Measurements from ENCODE around the gene CERS5.

CERS5 gene, protein sequence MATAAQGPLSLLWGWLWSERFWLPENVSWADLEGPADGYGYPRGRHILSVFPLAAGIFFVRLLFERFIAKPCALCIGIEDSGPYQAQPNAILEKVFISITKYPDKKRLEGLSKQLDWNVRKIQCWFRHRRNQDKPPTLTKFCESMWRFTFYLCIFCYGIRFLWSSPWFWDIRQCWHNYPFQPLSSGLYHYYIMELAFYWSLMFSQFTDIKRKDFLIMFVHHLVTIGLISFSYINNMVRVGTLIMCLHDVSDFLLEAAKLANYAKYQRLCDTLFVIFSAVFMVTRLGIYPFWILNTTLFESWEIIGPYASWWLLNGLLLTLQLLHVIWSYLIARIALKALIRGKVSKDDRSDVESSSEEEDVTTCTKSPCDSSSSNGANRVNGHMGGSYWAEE

DNA sequence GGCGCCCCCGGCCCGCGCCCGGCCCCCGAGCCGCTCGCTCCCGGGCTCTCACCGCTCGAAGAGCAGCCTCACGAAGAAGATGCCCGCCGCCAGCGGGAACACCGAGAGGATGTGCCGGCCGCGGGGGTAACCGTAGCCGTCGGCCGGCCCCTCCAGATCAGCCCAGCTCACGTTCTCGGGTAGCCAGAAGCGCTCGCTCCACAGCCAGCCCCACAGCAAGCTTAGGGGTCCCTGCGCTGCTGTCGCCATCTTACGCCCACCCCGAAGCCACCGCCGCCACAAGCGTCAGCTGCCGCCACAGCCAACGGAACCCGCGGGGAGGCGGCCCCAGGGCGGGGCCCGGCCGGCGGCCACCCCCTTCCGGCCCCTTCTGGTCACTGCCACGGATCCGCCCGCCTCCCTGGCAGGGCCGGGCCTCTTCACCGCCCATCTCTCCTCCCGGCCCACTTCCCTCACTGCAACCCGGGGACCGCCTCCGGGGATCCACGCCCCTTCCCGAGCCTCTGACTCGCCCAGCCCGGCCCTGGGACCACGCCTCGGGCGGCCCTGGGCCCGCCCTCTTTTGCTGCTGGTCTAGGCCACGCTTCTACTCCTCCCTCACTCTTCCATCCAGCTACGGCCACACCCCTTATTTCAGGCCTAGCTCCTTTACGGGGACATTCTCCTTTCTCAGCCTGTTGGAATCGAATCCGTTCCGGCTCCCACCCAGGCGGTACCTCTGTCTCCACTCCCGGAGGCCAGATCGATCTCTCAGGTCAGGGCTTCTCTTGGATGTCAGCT lies at the start of gene CERS5:
Gene CERS5, minus strand, starts transcription at position 321 of the 780 bp plus-strand sequence. Its CDS starts 72 bp downstream, at position 249.
- peaks cover 0 to 18% (median 14%) of the 10 kb centered on the region in 5 donors for H3K4me1 ChIP-seq (ENCODE audit: control insufficient read depth in 5 of 5, insufficient read depth in 5 of 5, low read length in 5 of 5)
- H3K4me3 ChIP-seq (ENCODE audit: low read depth in 1 of 5, low read length in 5 of 5) = peak within 1 kb of the TSS; percentile 84 to 92 (median 84)
- H3K36me3 ChIP-seq (ENCODE audit: control insufficient read depth in 5 of 5, insufficient read depth in 5 of 5, low read length in 5 of 5) = no peaks in the 10 kb centered on the region
- peak within 1 kb of the TSS; percentile 68 to 88 (median 75) for H3K9ac ChIP-seq (ENCODE audit: low read length in 5 of 5)
- no peaks in the 10 kb centered on the region for H3K27me3 ChIP-seq (ENCODE audit: control insufficient read depth in 5 of 5, insufficient read depth in 4 of 5, low read length in 5 of 5)
- H3K9me3 ChIP-seq (ENCODE audit: control insufficient read depth in 5 of 5, low read length in 5 of 5) = peaks cover 0 to 7% (median 0%) of the 10 kb centered on the region in 5 donors
- H3K27ac ChIP-seq (ENCODE audit: low read depth, low read length) = peak within 1 kb of the TSS; percentile 72

DNA sequence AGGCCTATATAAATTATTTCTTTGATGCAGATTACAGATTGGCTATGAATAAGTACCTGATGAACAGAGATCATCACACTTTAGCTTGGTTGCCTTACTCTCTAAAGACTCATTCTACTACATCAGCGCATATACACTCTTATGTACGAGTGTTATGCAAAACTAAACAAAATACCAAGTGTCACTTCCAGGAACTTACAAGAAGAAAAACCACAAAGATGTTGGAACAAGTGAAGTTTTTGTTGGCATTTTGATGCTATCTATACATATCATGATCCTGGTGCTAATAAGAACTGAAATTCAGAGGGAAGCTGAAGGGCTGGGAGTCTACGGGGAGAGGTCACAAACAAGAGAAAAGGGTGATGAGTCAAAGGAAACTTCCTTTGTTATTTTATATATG lies 47.9 kb upstream of the CERS5 start:
- no peak overlapping the region for H3K4me3 ChIP-seq (ENCODE audit: low read depth in 1 of 5, low read length in 5 of 5)
- H3K27ac ChIP-seq (ENCODE audit: low read depth, low read length) = peak overlapping the region; percentile 75
- peaks cover 0 to 20% (median 3%) of the 10 kb centered on the region in 5 donors for H3K36me3 ChIP-seq (ENCODE audit: control insufficient read depth in 5 of 5, insufficient read depth in 5 of 5, low read length in 5 of 5)
- H3K4me1 ChIP-seq (ENCODE audit: control insufficient read depth in 5 of 5, insufficient read depth in 5 of 5, low read length in 5 of 5) = peaks cover 2 to 70% (median 54%) of the 10 kb centered on the region in 5 donors
- no peaks in the 10 kb centered on the region for H3K9me3 ChIP-seq (ENCODE audit: control insufficient read depth in 5 of 5, low read length in 5 of 5)
- H3K27me3 ChIP-seq (ENCODE audit: control insufficient read depth in 5 of 5, insufficient read depth in 4 of 5, low read length in 5 of 5) = no peaks in the 10 kb centered on the region
- no peak overlapping the region for H3K9ac ChIP-seq (ENCODE audit: low read length in 5 of 5)

DNA sequence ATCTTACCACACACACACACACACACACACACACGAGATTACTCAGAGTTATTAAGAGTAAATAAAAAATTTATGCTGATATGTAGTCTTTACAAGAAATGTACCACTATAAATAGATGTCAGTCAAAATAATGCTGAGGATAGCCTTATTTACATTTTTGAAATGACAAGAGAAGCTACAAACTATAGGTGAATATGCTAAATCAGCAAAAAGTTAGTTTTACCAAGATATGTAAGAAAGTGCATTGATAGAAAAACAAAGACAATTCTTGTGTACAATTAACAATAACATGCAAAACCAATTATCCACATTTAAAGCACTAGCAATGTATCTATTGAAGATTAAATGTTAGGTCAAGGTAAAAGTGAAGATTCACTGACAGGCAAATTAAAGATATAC lies 46.8 kb upstream of the CERS5 start:
- Histone ChIP-seq H3K4me1 (ENCODE audit: control insufficient read depth in 5 of 5, insufficient read depth in 5 of 5, low read length in 5 of 5) (peaks cover 2 to 65% (median 50%) of the 10 kb centered on the region in 5 donors), H3K9me3 (ENCODE audit: control insufficient read depth in 5 of 5, low read length in 5 of 5) (no peaks in the 10 kb centered on the region), H3K27ac (ENCODE audit: low read depth, low read length) (peak overlapping the region; percentile 75), H3K27me3 (ENCODE audit: control insufficient read depth in 5 of 5, insufficient read depth in 4 of 5, low read length in 5 of 5) (no peaks in the 10 kb centered on the region), H3K36me3 (ENCODE audit: control insufficient read depth in 5 of 5, insufficient read depth in 5 of 5, low read length in 5 of 5) (peaks cover 0 to 20% (median 4%) of the 10 kb centered on the region in 5 donors), H3K4me3 (ENCODE audit: low read depth in 1 of 5, low read length in 5 of 5) (no peak overlapping the region), H3K9ac (ENCODE audit: low read length in 5 of 5) (peak overlapping the region in 3 of 5 donors; percentile 25 to 45 (median 40))

DNA sequence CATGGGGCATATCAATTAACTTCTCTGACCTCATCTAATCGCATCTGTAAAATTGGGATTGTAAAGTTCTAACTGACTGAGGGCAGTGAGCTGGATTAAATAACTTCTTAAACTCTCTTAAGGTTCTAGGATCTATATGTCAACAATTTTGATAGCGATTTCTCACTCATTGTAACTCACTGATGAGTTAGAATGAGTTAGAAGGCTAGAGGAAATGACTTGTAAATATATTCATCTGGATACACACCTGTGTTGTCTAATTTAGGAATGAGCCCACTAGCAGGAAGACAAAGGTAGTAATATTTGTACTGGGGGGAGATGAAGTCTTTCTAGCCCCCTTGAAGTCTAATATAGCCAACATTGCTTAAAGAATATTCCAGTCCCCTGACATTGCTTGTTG lies 46.3 kb upstream of the CERS5 start:
- Histone ChIP-seq H3K9me3 (ENCODE audit: control insufficient read depth in 5 of 5, low read length in 5 of 5) (no peaks in the 10 kb centered on the region), H3K27ac (ENCODE audit: low read depth, low read length) (peak overlapping the region; percentile 75), H3K36me3 (ENCODE audit: control insufficient read depth in 5 of 5, insufficient read depth in 5 of 5, low read length in 5 of 5) (peaks cover 0 to 19% (median 4%) of the 10 kb centered on the region in 5 donors), H3K4me1 (ENCODE audit: control insufficient read depth in 5 of 5, insufficient read depth in 5 of 5, low read length in 5 of 5) (peaks cover 1 to 63% (median 48%) of the 10 kb centered on the region in 5 donors), H3K9ac (ENCODE audit: low read length in 5 of 5) (peak overlapping the region in 1 of 5 donors; percentile 40), H3K27me3 (ENCODE audit: control insufficient read depth in 5 of 5, insufficient read depth in 4 of 5, low read length in 5 of 5) (no peaks in the 10 kb centered on the region), H3K4me3 (ENCODE audit: low read depth in 1 of 5, low read length in 5 of 5) (no peak overlapping the region)

DNA sequence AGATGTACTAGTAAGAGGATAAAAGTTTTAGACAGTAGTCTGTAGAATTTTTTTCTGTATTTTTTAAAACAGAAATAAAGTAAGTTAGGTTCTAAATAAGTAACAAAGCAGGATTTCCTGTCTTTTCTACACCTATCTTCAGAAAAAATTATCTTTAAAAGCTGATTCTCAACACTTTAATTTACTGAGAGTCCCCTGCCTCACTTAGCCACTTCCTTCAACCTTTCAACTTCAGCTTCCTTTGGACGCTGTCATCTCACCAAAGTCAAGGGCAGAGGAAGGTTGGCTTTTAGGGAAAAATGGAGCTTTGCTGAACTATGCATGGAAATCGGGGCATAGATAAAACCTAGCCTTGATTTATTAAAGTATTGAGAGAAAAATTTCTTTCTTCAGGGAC lies 44.9 kb upstream of the CERS5 start:
- Histone ChIP-seq H3K9ac (ENCODE audit: low read length in 5 of 5) (peak overlapping the region; percentile 46 to 62 (median 58)), H3K36me3 (ENCODE audit: control insufficient read depth in 5 of 5, insufficient read depth in 5 of 5, low read length in 5 of 5) (peaks cover 0 to 16% (median 0%) of the 10 kb centered on the region in 5 donors), H3K27ac (ENCODE audit: low read depth, low read length) (peak overlapping the region; percentile 75)

DNA sequence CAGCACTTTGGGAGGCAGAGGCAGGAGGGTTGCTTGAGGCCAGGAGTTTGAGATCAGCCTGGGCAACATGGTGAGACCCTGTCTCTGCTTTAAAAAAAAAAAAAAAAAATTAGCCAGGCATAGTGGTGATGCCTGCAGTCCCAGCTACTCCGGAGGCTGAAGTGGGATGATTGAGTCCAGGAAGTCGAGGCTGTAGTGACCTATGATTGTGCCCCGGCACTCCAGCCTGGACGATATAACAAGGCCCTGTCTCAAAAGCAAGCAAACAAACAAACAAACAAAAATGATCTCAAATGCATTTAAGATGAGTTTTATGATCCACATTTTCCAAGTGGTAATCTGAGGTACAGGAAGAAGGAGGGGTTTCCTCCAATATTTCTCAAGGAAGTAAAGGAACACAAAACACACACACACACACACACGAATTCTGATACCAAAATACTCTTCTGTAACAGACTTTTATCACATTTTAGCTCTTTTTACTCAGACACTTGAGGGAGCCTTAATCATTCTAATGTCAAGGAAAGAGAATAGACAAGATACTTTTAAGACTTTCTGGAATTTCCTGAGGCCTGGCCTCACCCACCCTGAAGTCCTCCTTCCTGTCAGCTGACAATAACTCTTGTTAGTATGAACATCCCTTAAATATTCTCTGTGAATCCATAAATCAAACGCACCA lies 44.4 kb upstream of the CERS5 start:
- no peak overlapping the region for H3K4me3 ChIP-seq (ENCODE audit: low read depth in 1 of 5, low read length in 5 of 5)
- peaks cover 0 to 18% (median 0%) of the 10 kb centered on the region in 5 donors for H3K36me3 ChIP-seq (ENCODE audit: control insufficient read depth in 5 of 5, insufficient read depth in 5 of 5, low read length in 5 of 5)
- peak overlapping the region; percentile 46 to 62 (median 58) for H3K9ac ChIP-seq (ENCODE audit: low read length in 5 of 5)
- H3K4me1 ChIP-seq (ENCODE audit: control insufficient read depth in 5 of 5, insufficient read depth in 5 of 5, low read length in 5 of 5) = peaks cover 0 to 46% (median 34%) of the 10 kb centered on the region in 5 donors
- H3K9me3 ChIP-seq (ENCODE audit: control insufficient read depth in 5 of 5, low read length in 5 of 5) = no peaks in the 10 kb centered on the region
- H3K27ac ChIP-seq (ENCODE audit: low read depth, low read length) = peak overlapping the region; percentile 75
- H3K27me3 ChIP-seq (ENCODE audit: control insufficient read depth in 5 of 5, insufficient read depth in 4 of 5, low read length in 5 of 5) = no peaks in the 10 kb centered on the region

More for the DNA sequence above, 44.9 kb upstream of the CERS5 start:
- peaks cover 0 to 51% (median 40%) of the 10 kb centered on the region in 5 donors for H3K4me1 ChIP-seq (ENCODE audit: control insufficient read depth in 5 of 5, insufficient read depth in 5 of 5, low read length in 5 of 5)
- H3K4me3 ChIP-seq (ENCODE audit: low read depth in 1 of 5, low read length in 5 of 5) = no peak overlapping the region
- no peaks in the 10 kb centered on the region for H3K27me3 ChIP-seq (ENCODE audit: control insufficient read depth in 5 of 5, insufficient read depth in 4 of 5, low read length in 5 of 5)
- H3K9me3 ChIP-seq (ENCODE audit: control insufficient read depth in 5 of 5, low read length in 5 of 5) = no peaks in the 10 kb centered on the region

DNA sequence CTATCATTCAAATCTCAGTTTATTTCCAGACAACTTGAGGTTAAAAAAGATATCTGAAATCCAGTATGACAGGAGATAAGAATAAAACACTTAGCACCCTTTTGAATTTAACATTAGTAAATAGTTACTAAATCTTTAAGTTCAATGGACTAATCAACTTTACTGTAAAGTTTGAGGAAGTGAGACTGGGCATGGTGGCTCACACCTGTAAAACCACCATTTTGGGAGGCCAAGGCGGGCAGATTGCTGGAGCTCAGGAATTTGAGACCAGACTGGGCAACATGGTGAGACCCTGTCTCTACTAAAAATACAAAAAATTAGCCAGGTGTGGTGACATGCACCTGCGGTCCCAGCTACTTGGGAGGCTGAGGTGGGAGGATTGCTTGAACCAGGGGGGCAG lies 40.3 kb upstream of the CERS5 start:
- Histone ChIP-seq H3K27ac (ENCODE audit: low read depth, low read length) (no peak overlapping the region), H3K36me3 (ENCODE audit: control insufficient read depth in 5 of 5, insufficient read depth in 5 of 5, low read length in 5 of 5) (peaks cover 21 to 47% (median 29%) of the 10 kb centered on the region in 5 donors), H3K27me3 (ENCODE audit: control insufficient read depth in 5 of 5, insufficient read depth in 4 of 5, low read length in 5 of 5) (no peaks in the 10 kb centered on the region), H3K4me1 (ENCODE audit: control insufficient read depth in 5 of 5, insufficient read depth in 5 of 5, low read length in 5 of 5) (peaks cover 0 to 20% (median 16%) of the 10 kb centered on the region in 5 donors), H3K9me3 (ENCODE audit: control insufficient read depth in 5 of 5, low read length in 5 of 5) (no peaks in the 10 kb centered on the region), H3K4me3 (ENCODE audit: low read depth in 1 of 5, low read length in 5 of 5) (no peak overlapping the region), H3K9ac (ENCODE audit: low read length in 5 of 5) (no peak overlapping the region)

DNA sequence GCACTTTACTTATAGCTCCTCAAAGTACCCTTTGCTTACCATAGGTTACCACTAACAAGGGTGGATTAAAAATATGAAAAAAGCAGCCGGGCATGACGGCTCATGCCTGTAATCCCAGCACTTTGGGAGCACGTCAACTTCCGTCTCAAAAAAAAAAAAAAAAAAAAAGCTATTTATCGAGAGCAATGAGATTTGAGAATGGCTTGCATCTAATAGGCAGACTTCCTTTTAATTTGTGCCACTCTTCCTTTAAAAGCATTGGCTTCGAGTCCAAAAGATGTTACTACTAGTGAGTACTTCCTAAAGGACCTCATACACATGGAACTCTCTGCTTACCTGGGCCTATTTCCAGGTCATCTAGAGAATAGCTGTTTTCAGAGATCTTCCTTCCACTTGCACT lies 38.5 kb upstream of the CERS5 start:
- H3K4me1 ChIP-seq (ENCODE audit: control insufficient read depth in 5 of 5, insufficient read depth in 5 of 5, low read length in 5 of 5) = peaks cover 0 to 4% (median under 1%) of the 10 kb centered on the region in 5 donors
- H3K9me3 ChIP-seq (ENCODE audit: control insufficient read depth in 5 of 5, low read length in 5 of 5) = no peaks in the 10 kb centered on the region
- H3K9ac ChIP-seq (ENCODE audit: low read length in 5 of 5) = no peak overlapping the region
- H3K36me3 ChIP-seq (ENCODE audit: control insufficient read depth in 5 of 5, insufficient read depth in 5 of 5, low read length in 5 of 5) = peaks cover 31 to 58% (median 39%) of the 10 kb centered on the region in 5 donors
- no peak overlapping the region for H3K27ac ChIP-seq (ENCODE audit: low read depth, low read length)
- no peaks in the 10 kb centered on the region for H3K27me3 ChIP-seq (ENCODE audit: control insufficient read depth in 5 of 5, insufficient read depth in 4 of 5, low read length in 5 of 5)
- no peak overlapping the region for H3K4me3 ChIP-seq (ENCODE audit: low read depth in 1 of 5, low read length in 5 of 5)

DNA sequence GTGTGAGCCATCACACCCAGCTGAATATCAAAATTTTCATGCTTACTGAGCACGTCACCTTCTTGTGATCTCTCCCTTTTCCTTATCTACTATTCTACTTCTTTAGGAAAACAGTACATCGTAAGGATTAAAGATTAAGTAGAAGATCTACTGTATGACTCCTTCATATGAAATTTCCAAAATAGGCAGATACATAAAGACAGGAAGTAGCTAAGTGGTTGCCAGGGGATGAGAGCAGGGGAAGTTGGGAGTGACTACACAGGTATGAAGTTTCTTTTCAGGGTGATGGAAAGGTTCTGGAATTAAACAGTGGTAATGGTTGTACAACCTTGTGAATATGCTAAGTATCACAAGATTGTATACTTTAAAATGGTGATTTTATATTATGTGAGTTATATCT lies 36.5 kb upstream of the CERS5 start:
- Histone ChIP-seq H3K9me3 (ENCODE audit: control insufficient read depth in 5 of 5, low read length in 5 of 5) (no peaks in the 10 kb centered on the region), H3K27me3 (ENCODE audit: control insufficient read depth in 5 of 5, insufficient read depth in 4 of 5, low read length in 5 of 5) (no peaks in the 10 kb centered on the region), H3K36me3 (ENCODE audit: control insufficient read depth in 5 of 5, insufficient read depth in 5 of 5, low read length in 5 of 5) (peaks cover 36 to 74% (median 53%) of the 10 kb centered on the region in 5 donors), H3K4me3 (ENCODE audit: low read depth in 1 of 5, low read length in 5 of 5) (no peak overlapping the region), H3K27ac (ENCODE audit: low read depth, low read length) (no peak overlapping the region), H3K9ac (ENCODE audit: low read length in 5 of 5) (no peak overlapping the region), H3K4me1 (ENCODE audit: control insufficient read depth in 5 of 5, insufficient read depth in 5 of 5, low read length in 5 of 5) (peaks cover 0 to 3% (median 0%) of the 10 kb centered on the region in 5 donors)

Data from subcutaneous abdominal adipose tissue (tissue), 5 donors.